GM12878 (cell line): Measurements from ENCODE around the gene ARRDC1. TPM values are rescaled to one million over a fixed set of nuclear protein-coding genes. Genes with fewer than 3 reads are reported as not detected.

Experiments used
- polyA plus RNA-seq, 11 experiments: library from polyadenylated mRNA; depleted of rRNA in 4 of 11; unstranded in 6 of 11; stranded (reverse) in 5 of 11; fragments of >200 nt; fragmentation: Nextera tagmentation in 4 of 11; fragmentation: Illumina TruSeq in 1 of 11; extraction: Ambion mirVana in 4 of 11; extraction: Trizol in 1 of 11; gene quantifications; 1 replicate in 1 of 11; 2 replicates in 10 of 11; pipeline versions ENCODE4 v1.2.1 to v1.2.3, GENCODE V29; 2011 to 2016; ENCODE audit warnings: inconsistent platforms in 2 of 11, missing spikeins in 2 of 11, low read depth in 1 of 11
- small RNA-seq: library from RNA; depleted of rRNA; stranded (forward); fragments of <200 nt; gene quantifications from one replicate; pipeline ENCODE3, GENCODE V24; 2014
- total RNA-seq, 4 experiments: library from RNA; depleted of rRNA in 3 of 4; stranded (reverse); fragments of >200 nt in 3 of 4; fragmentation: Illumina TruSeq in 1 of 4; extraction: Trizol in 1 of 4; gene quantifications; 2 replicates each; pipeline versions ENCODE4 v1.2.1 to v1.2.3, GENCODE V29; 2013 to 2021

Gene ARRDC1
- total and polyA plus RNA-seq, 10 of the 15 experiments (the other 5 are each of a cell fraction or from before 2014, with no cell fraction given) = 0.23 to 34.4 (median 20.9) TPM

Small RNA genes within 50 kb of the gene (small RNA-seq; reads per million reads assigned to genes)
- not detected for gene RF00017

Other genes with a start within 250 kb of the ARRDC1 start
Only the 7 nearest of the 9 such genes appear.
- gene ENTPD8, start 164.3 kb upstream of the ARRDC1 start, total RNA-seq (2014; rRNA removed) = not detected in 2 replicates
- not detected in 2 replicates for gene ENTPD8, start 164.3 kb upstream of the ARRDC1 start, total RNA-seq (2014; rRNA removed; fragmentation: Illumina TruSeq; extraction: Trizol)
- gene ENTPD8, start 164.3 kb upstream of the ARRDC1 start, total RNA-seq (2021) = not detected in 2 replicates
- not detected in 2 replicates for gene ENTPD8, start 164.3 kb upstream of the ARRDC1 start, polyA plus RNA-seq (2011; rRNA removed)
- not detected in 2 replicates for gene ENTPD8, start 164.3 kb upstream of the ARRDC1 start, polyA plus RNA-seq (2014; fragmentation: Illumina TruSeq; extraction: Trizol)
- gene ENTPD8, start 164.3 kb upstream of the ARRDC1 start, polyA plus RNA-seq (2014; fragmentation: Nextera tagmentation; extraction: Ambion mirVana) = not detected
- not detected in 2 replicates for gene ENTPD8, start 164.3 kb upstream of the ARRDC1 start, polyA plus RNA-seq (2014; rRNA removed)
- gene ENTPD8, start 164.3 kb upstream of the ARRDC1 start, polyA plus RNA-seq (2016; fragmentation: Nextera tagmentation; extraction: Ambion mirVana) = not detected
- 18.8 and 23.1 TPM in 2 replicates for gene NSMF, start 146.4 kb upstream of the ARRDC1 start, total RNA-seq (2014; rRNA removed)
- gene NSMF, start 146.4 kb upstream of the ARRDC1 start, total RNA-seq (2014; rRNA removed; fragmentation: Illumina TruSeq; extraction: Trizol) = 12.1 and 14.1 TPM in 2 replicates
- 35.1 and 37.2 TPM in 2 replicates for gene NSMF, start 146.4 kb upstream of the ARRDC1 start, total RNA-seq (2021)
- 17.9 and 26.2 TPM in 2 replicates for gene NSMF, start 146.4 kb upstream of the ARRDC1 start, polyA plus RNA-seq (2011; rRNA removed)
- gene NSMF, start 146.4 kb upstream of the ARRDC1 start, polyA plus RNA-seq (2014; fragmentation: Illumina TruSeq; extraction: Trizol) = 12.8 and 13.3 TPM in 2 replicates
- under 1 TPM; 0.13 to 0.51 TPM for gene NSMF, start 146.4 kb upstream of the ARRDC1 start, polyA plus RNA-seq (2014; fragmentation: Nextera tagmentation; extraction: Ambion mirVana)
- 44.3 and 47.1 TPM in 2 replicates for gene NSMF, start 146.4 kb upstream of the ARRDC1 start, polyA plus RNA-seq (2014; rRNA removed)
- gene NSMF, start 146.4 kb upstream of the ARRDC1 start, polyA plus RNA-seq (2016; fragmentation: Nextera tagmentation; extraction: Ambion mirVana) = 1 to 10 TPM; 1.4 to 8.9 TPM
- gene PNPLA7, start 55.3 kb upstream of the ARRDC1 start, total RNA-seq (2014; rRNA removed) = 0.22 and 0.85 TPM in 2 replicates
- gene PNPLA7, start 55.3 kb upstream of the ARRDC1 start, total RNA-seq (2014; rRNA removed; fragmentation: Illumina TruSeq; extraction: Trizol) = 0.09 and 0.14 TPM in 2 replicates
- gene PNPLA7, start 55.3 kb upstream of the ARRDC1 start, total RNA-seq (2021) = 0.43 and 0.85 TPM in 2 replicates
- gene PNPLA7, start 55.3 kb upstream of the ARRDC1 start, polyA plus RNA-seq (2011; rRNA removed) = 0.07 and 0.19 TPM in 2 replicates
- gene PNPLA7, start 55.3 kb upstream of the ARRDC1 start, polyA plus RNA-seq (2014; fragmentation: Illumina TruSeq; extraction: Trizol) = 0.32 and 0.41 TPM in 2 replicates
- under 1 TPM in 1 of 2 experiments, not detected in 1; 0.04 TPM for gene PNPLA7, start 55.3 kb upstream of the ARRDC1 start, polyA plus RNA-seq (2014; fragmentation: Nextera tagmentation; extraction: Ambion mirVana)
- gene PNPLA7, start 55.3 kb upstream of the ARRDC1 start, polyA plus RNA-seq (2014; rRNA removed) = 0.32 and 1.0 TPM in 2 replicates
- gene PNPLA7, start 55.3 kb upstream of the ARRDC1 start, polyA plus RNA-seq (2016; fragmentation: Nextera tagmentation; extraction: Ambion mirVana) = under 1 TPM; 0.11 to 0.13 TPM
- 73.3 and 79.9 TPM in 2 replicates for gene MRPL41, start 53.8 kb upstream of the ARRDC1 start, total RNA-seq (2014; rRNA removed)
- gene MRPL41, start 53.8 kb upstream of the ARRDC1 start, total RNA-seq (2014; rRNA removed; fragmentation: Illumina TruSeq; extraction: Trizol) = 11.2 and 13.2 TPM in 2 replicates
- 64.5 and 67.0 TPM in 2 replicates for gene MRPL41, start 53.8 kb upstream of the ARRDC1 start, total RNA-seq (2021)
- 5.8 and 12.4 TPM in 2 replicates for gene MRPL41, start 53.8 kb upstream of the ARRDC1 start, polyA plus RNA-seq (2011; rRNA removed)
- gene MRPL41, start 53.8 kb upstream of the ARRDC1 start, polyA plus RNA-seq (2014; fragmentation: Illumina TruSeq; extraction: Trizol) = 0.14 and 3.5 TPM in 2 replicates
- 1 to 10 TPM; 1.3 to 3.3 TPM for gene MRPL41, start 53.8 kb upstream of the ARRDC1 start, polyA plus RNA-seq (2014; fragmentation: Nextera tagmentation; extraction: Ambion mirVana)
- gene MRPL41, start 53.8 kb upstream of the ARRDC1 start, polyA plus RNA-seq (2014; rRNA removed) = 77.5 and 102 TPM in 2 replicates
- gene MRPL41, start 53.8 kb upstream of the ARRDC1 start, polyA plus RNA-seq (2016; fragmentation: Nextera tagmentation; extraction: Ambion mirVana) = 100 to 1,000 TPM; 113 to 116 TPM
- 27.6 and 29.5 TPM in 2 replicates for gene DPH7, start 26.8 kb upstream of the ARRDC1 start, total RNA-seq (2014; rRNA removed)
- 17.6 and 18.4 TPM in 2 replicates for gene DPH7, start 26.8 kb upstream of the ARRDC1 start, total RNA-seq (2014; rRNA removed; fragmentation: Illumina TruSeq; extraction: Trizol)
- 30.0 and 33.8 TPM in 2 replicates for gene DPH7, start 26.8 kb upstream of the ARRDC1 start, total RNA-seq (2021)
- 19.8 and 26.7 TPM in 2 replicates for gene DPH7, start 26.8 kb upstream of the ARRDC1 start, polyA plus RNA-seq (2011; rRNA removed)
- 16.3 and 24.2 TPM in 2 replicates for gene DPH7, start 26.8 kb upstream of the ARRDC1 start, polyA plus RNA-seq (2014; fragmentation: Illumina TruSeq; extraction: Trizol)
- 10 to 100 TPM in 1 of 2 experiments, 1 to 10 TPM in 1; 8.7 to 11.8 TPM for gene DPH7, start 26.8 kb upstream of the ARRDC1 start, polyA plus RNA-seq (2014; fragmentation: Nextera tagmentation; extraction: Ambion mirVana)
- gene DPH7, start 26.8 kb upstream of the ARRDC1 start, polyA plus RNA-seq (2014; rRNA removed) = 36.9 and 41.8 TPM in 2 replicates
- 10 to 100 TPM; 36.3 to 40.0 TPM for gene DPH7, start 26.8 kb upstream of the ARRDC1 start, polyA plus RNA-seq (2016; fragmentation: Nextera tagmentation; extraction: Ambion mirVana)
- gene ZMYND19, start 15.2 kb upstream of the ARRDC1 start, total RNA-seq (2014; rRNA removed) = 38.6 and 43.8 TPM in 2 replicates
- 22.6 and 25.7 TPM in 2 replicates for gene ZMYND19, start 15.2 kb upstream of the ARRDC1 start, total RNA-seq (2014; rRNA removed; fragmentation: Illumina TruSeq; extraction: Trizol)
- gene ZMYND19, start 15.2 kb upstream of the ARRDC1 start, total RNA-seq (2021) = 50.6 and 54.8 TPM in 2 replicates
- gene ZMYND19, start 15.2 kb upstream of the ARRDC1 start, polyA plus RNA-seq (2011; rRNA removed) = 15.6 and 20.4 TPM in 2 replicates
- 6.2 and 19.7 TPM in 2 replicates for gene ZMYND19, start 15.2 kb upstream of the ARRDC1 start, polyA plus RNA-seq (2014; fragmentation: Illumina TruSeq; extraction: Trizol)
- 1 to 10 TPM in 1 of 2 experiments, under 1 TPM in 1; 0.84 to 2.6 TPM for gene ZMYND19, start 15.2 kb upstream of the ARRDC1 start, polyA plus RNA-seq (2014; fragmentation: Nextera tagmentation; extraction: Ambion mirVana)
- gene ZMYND19, start 15.2 kb upstream of the ARRDC1 start, polyA plus RNA-seq (2014; rRNA removed) = 51.2 and 53.0 TPM in 2 replicates
- 1 to 10 TPM; 3.2 to 7.1 TPM for gene ZMYND19, start 15.2 kb upstream of the ARRDC1 start, polyA plus RNA-seq (2016; fragmentation: Nextera tagmentation; extraction: Ambion mirVana)
- 85.3 and 88.4 TPM in 2 replicates for gene EHMT1, start 13.3 kb downstream of the ARRDC1 start, total RNA-seq (2014; rRNA removed)
- 38.1 and 44.4 TPM in 2 replicates for gene EHMT1, start 13.3 kb downstream of the ARRDC1 start, total RNA-seq (2014; rRNA removed; fragmentation: Illumina TruSeq; extraction: Trizol)
- gene EHMT1, start 13.3 kb downstream of the ARRDC1 start, total RNA-seq (2021) = 97.3 and 100 TPM in 2 replicates
- gene EHMT1, start 13.3 kb downstream of the ARRDC1 start, polyA plus RNA-seq (2011; rRNA removed) = 28.6 and 42.2 TPM in 2 replicates
- 25.6 and 37.5 TPM in 2 replicates for gene EHMT1, start 13.3 kb downstream of the ARRDC1 start, polyA plus RNA-seq (2014; fragmentation: Illumina TruSeq; extraction: Trizol)
- gene EHMT1, start 13.3 kb downstream of the ARRDC1 start, polyA plus RNA-seq (2014; fragmentation: Nextera tagmentation; extraction: Ambion mirVana) = 1 to 10 TPM; 2.9 to 4.6 TPM
- 64.6 and 79.3 TPM in 2 replicates for gene EHMT1, start 13.3 kb downstream of the ARRDC1 start, polyA plus RNA-seq (2014; rRNA removed)
- 10 to 100 TPM; 51.9 to 56.0 TPM for gene EHMT1, start 13.3 kb downstream of the ARRDC1 start, polyA plus RNA-seq (2016; fragmentation: Nextera tagmentation; extraction: Ambion mirVana)